ENCODE data around the gene CELSR1. TPM values are rescaled to one million over a fixed set of nuclear protein-coding genes. Genes with fewer than 3 reads are reported as not detected.

CELSR1 gene
- total RNA-seq, 3 donors from 2014 or later = 0.96 to 36.7 (median 21.2) TPM

DNA sequence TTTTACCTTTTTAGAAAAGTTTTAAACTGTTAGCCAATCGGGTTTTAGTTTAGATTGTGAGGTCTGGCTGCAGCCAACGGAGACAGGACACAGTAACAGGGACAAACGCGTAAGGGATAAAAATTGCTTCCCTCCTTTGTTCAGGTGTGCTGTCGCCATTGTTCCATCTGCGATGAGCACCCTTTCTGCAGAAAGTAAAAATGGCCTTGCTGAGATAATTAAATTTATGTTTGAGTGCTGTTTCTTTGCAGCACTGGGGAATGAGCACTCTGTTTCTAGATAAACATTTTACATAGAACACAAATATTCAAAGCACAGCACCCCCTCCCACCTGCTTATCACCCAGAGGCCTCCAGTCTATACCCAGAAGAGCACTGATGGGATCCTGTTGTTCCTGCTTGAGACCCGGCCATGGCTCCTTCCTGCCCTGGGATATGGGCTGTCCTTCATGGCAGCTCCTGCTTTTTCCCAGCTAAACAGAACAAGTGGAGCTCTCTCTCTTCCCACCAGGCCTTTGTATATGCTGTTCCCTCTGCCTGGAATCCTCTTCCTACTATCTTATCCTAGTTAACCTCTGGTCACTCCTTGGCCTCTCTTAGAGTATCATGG is 34.3 kb upstream of the CELSR1 start:
- Histone ChIP-seq H3K36me3 (no peaks in the 10 kb centered on the region), H3K4me1 (peaks cover 6 to 12% of the 10 kb centered on the region in 2 donors), H3K4me3 (no peak overlapping the region), H3K9me3 (peaks cover 4 to 9% of the 10 kb centered on the region in 2 donors), H3K27me3 (no peaks in the 10 kb centered on the region), H3K27ac (no peak overlapping the region)
- intact Hi-C loops (cut with DNase I; ENCODE audit: low total_unique reads) = no loop called here
- DNase-seq (ENCODE audit: low spot score in 2 of 2) = no peak
- TF ChIP-seq POLR2A (IDR thresholded peaks at IDR 0.05) = no peak
- no peak for TF ChIP-seq POLR2AphosphoS5 (IDR thresholded peaks at IDR 0.05)
- TF ChIP-seq, protein P1, sequence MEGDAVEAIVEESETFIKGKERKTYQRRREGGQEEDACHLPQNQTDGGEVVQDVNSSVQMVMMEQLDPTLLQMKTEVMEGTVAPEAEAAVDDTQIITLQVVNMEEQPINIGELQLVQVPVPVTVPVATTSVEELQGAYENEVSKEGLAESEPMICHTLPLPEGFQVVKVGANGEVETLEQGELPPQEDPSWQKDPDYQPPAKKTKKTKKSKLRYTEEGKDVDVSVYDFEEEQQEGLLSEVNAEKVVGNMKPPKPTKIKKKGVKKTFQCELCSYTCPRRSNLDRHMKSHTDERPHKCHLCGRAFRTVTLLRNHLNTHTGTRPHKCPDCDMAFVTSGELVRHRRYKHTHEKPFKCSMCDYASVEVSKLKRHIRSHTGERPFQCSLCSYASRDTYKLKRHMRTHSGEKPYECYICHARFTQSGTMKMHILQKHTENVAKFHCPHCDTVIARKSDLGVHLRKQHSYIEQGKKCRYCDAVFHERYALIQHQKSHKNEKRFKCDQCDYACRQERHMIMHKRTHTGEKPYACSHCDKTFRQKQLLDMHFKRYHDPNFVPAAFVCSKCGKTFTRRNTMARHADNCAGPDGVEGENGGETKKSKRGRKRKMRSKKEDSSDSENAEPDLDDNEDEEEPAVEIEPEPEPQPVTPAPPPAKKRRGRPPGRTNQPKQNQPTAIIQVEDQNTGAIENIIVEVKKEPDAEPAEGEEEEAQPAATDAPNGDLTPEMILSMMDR (IDR thresholded peaks at IDR 0.05) = no peak

DNA sequence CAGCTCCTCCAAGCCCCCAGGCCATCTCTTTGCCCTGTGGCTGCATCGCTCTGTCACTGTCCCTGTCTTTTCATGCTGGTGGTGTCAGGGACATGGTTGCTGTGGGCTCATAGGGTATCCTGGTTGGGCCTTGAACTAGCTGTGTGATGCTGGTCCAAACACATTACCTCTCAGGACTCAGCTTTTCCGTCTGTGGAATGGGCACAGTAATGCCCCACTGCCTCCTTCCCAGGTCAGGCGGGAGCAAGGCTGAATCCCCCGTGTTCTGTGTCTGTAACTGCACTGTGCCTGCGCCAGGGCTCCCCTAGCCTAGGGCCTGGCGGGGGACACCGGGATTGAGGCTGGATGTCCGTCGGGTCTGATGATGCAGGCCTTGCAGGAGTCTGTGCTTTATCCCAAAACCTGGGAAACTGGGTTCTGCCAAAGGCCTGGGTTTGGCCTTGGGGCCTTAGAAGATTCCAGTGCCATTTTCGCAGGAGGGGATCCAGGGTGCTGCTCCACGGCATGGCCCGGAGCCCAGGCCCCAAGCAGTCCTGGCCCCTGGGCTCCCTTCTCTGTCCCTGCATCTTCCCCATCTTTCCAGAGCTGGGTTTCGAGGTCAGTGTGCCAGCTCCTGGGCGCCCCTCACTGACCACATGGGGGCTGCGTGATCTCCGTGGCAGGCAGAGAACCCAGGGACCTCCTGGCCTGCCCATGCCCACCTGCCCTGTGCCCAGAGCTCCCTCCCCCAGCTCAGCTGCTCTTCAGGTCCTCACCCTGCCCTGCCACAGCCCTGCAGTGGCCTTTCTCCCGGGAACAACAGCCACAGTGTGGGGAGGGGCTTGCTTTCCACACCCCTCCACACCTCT is 32.7 kb upstream of the CELSR1 start:
- TF ChIP-seq, protein P1 (IDR thresholded peaks at IDR 0.05) = no peak
- TF ChIP-seq POLR2A (IDR thresholded peaks at IDR 0.05) (no peak), POLR2AphosphoS5 (IDR thresholded peaks at IDR 0.05) (no peak)
- Histone ChIP-seq H3K4me3 (no peak overlapping the region), H3K4me1 (peaks cover 0 to 7% of the 10 kb centered on the region in 2 donors), H3K27ac (no peak overlapping the region), H3K27me3 (no peaks in the 10 kb centered on the region), H3K36me3 (no peaks in the 10 kb centered on the region), H3K9me3 (peaks cover 4 to 9% of the 10 kb centered on the region in 2 donors)
- intact Hi-C loops (cut with DNase I; ENCODE audit: low total_unique reads) = no loop called here
- DNase-seq (ENCODE audit: low spot score in 2 of 2) = no peak

DNA sequence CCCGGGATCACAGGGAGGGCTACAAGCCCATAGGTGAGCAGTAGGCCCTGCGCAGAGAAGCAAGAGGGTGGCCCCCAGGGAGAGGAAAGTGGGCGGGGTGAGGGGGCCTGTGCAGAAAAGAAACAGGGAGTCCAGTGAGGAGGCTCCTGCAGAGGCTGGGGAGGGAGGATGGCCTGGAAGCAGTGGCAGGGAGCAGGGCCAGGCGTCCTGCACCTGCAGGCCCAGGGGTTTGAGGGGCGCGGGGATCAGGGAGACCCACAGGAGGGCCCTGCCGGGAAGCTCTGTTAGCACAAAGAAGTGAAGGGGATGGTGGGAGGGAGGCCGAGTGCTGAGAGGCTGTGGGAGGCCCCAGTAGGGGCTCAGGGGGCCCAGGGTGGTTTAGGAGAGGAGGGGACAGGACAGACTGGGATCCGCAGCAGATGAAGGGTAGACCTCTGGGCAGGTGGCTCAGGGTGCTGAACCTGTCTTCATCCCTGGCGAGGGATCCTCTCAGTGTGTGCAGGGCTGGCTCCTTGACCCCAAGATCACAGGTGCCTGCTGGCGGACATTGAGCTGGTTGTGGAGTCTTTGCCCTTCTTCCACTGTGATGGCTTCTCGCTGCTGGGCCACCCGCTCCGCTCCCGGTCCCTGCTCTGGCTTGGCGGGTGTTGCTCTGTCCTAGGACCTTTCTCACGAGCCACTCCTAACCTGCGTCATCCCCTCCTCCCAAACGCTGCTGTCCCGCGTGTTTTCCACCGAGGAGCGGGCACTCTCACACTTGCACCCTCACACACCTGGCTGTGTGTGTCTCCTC is 31.8 kb upstream of the CELSR1 start:
- H3K9me3 ChIP-seq = peaks cover 4 to 9% of the 10 kb centered on the region in 2 donors
- no peak overlapping the region for H3K4me3 ChIP-seq
- no peaks in the 10 kb centered on the region for H3K36me3 ChIP-seq
- peaks cover 0 to under 1% of the 10 kb centered on the region in 2 donors for H3K4me1 ChIP-seq
- no peak for DNase-seq (ENCODE audit: low spot score in 2 of 2)
- TF ChIP-seq POLR2AphosphoS5 (IDR thresholded peaks at IDR 0.05) = no peak
- TF ChIP-seq, protein P1 (IDR thresholded peaks at IDR 0.05) = no peak
- TF ChIP-seq POLR2A (IDR thresholded peaks at IDR 0.05) = no peak
- intact Hi-C loops (cut with DNase I; ENCODE audit: low total_unique reads) = no loop called here
- no peaks in the 10 kb centered on the region for H3K27me3 ChIP-seq
- H3K27ac ChIP-seq = no peak overlapping the region

DNA sequence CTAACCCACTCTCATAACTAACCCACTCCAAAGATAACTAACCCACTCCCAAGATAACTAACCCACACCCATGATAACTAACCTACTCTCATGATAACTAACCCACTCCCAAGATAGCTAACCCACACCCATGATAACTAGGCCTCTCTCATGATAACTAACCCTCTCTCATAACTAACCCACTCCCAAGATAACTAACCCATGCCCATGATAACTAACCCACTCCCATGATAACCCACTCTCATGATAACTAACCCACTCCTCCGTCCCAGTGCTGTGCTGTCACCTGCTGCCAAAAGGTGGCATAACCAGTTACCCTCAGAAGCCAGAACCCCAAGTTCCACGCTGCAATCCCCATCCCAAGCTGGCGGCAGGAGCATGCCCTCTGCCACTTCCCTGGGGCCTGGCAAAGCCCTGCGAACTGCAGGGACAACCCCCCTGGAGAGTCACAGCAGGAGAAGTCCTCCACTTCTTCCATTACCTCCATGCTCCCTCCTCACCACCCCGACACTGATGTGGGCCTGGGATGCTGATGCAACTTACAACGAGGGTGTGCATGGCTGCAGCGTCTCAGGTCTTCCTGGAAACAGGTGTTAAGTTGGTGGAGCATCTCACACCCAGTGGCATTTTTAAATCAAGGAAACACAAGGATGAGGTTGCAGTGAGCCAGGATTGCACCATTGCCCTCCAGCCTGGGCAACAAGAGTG is 30.8 kb upstream of the CELSR1 start:
- Histone ChIP-seq H3K27ac (no peak overlapping the region), H3K9me3 (peaks cover 4 to 9% of the 10 kb centered on the region in 2 donors), H3K4me3 (no peak overlapping the region), H3K36me3 (no peaks in the 10 kb centered on the region), H3K4me1 (peaks cover 0 to 9% of the 10 kb centered on the region in 2 donors), H3K27me3 (no peaks in the 10 kb centered on the region)
- TF ChIP-seq POLR2A (IDR thresholded peaks at IDR 0.05) (no peak), POLR2AphosphoS5 (IDR thresholded peaks at IDR 0.05) (no peak)
- TF ChIP-seq, protein P1 (IDR thresholded peaks at IDR 0.05) = no peak
- intact Hi-C loops (cut with DNase I; ENCODE audit: low total_unique reads) = no loop called here
- DNase-seq (ENCODE audit: low spot score in 2 of 2) = no peak
